Mesangial cell (primary cell): ENCODE results near the gene RPL39L. TPM values are rescaled to one million over a fixed set of nuclear protein-coding genes. Genes with fewer than 3 reads are reported as not detected.

Experiments
- total RNA-seq: library from RNA; depleted of rRNA; stranded (reverse); fragments of >200 nt; gene quantifications from 2 replicates; pipeline ENCODE4 v1.2.3, GENCODE V29; 2015

The RPL39L gene
- total RNA-seq: 19.0 and 45.8 TPM in 2 replicates

DNA sequence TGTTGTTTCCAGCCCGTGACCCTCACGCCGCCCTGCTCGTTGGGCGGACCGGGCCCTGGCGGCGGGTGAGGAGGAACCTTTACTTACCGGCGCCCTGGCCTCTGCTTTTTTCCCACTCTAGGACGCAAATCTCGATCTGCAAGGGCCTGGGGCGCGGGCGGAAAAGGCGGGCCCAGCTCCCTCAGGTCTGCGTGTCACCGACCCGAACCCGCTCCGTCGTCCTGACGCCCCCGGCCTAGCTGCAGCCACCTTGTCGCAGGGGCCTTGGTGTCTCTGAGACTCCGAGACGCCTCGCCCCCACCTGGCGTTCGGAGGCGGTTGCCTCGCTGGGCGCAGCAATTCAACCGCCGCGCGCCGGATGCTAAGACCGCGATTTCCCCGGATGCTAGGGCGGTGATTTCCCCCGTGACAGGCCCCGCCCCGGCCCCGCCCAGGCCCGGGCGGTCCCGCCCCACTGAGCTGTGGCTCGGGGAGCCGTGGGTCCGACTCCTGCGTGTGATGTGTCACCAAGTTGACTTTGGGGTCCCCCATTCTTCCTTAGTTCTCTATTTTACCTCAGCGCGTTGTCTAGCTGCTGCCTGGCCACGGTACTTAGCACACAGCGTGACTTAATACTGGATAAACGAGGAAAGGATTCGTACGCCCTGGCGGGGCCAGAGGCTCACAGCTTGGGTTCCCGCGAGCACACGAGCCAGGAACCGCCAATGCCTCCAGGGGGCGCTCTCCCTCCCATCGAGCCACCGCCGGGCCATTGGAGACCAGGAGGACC, at the start of gene RPL39L:
TSS of gene RPL39L (minus strand) at position 371 of the 769 bp plus-strand sequence. CDS start 18,196 bp downstream, outside the sequence.

Other genes with a start within 250 kb of the RPL39L start
- gene ST6GAL1, start 209.0 kb downstream of the RPL39L start, total RNA-seq: 22.7 and 48.6 TPM in 2 replicates
- gene RTP1, start 58.0 kb upstream of the RPL39L start, total RNA-seq: not detected in 2 replicates
- gene MASP1, start 152.2 kb upstream of the RPL39L start, total RNA-seq: not detected in 2 replicates
- 0.89 TPM in 1 of 2 replicates, not detected in the other for gene RTP4, start 228.9 kb upstream of the RPL39L start, total RNA-seq